Liver (tissue), 3 donors: Measurements from ENCODE around the gene PARD3.
"Not testable (repeated sequence)": the region's sequence is repeated elsewhere in the genome, so short reads cannot be mapped to it uniquely, and the experiment has no call there.

Experiments used
- CTCF ChIP-seq: fragments of 150-350 bp; IDR thresholded peaks from 2 replicates; pipeline ENCODE4 v1.5.1; 2017; ENCODE audit warnings: improper control_type of control experiment, low read depth, low read length; ENCODE audit not compliant: missing input control
- EGR1 ChIP-seq, 2 donors: IDR thresholded peaks; 2 replicates each; pipeline ENCODE4 v1.6.1; 2016 to 2018; ENCODE audit warnings: antibody characterized with exemption in 2 of 2, low read depth in 2 of 2
- MAX ChIP-seq: IDR thresholded peaks from 2 replicates; pipeline ENCODE4 v1.6.1; 2016; ENCODE audit warnings: antibody characterized with exemption
- REST ChIP-seq: IDR thresholded peaks from 2 replicates; pipeline ENCODE4 v1.6.1; 2016; ENCODE audit warnings: antibody characterized with exemption, mild to moderate bottlenecking
- TAF1 ChIP-seq: conservative IDR thresholded peaks from 2 replicates; pipeline ENCODE4 v1.6.1; 2016; ENCODE audit warnings: antibody characterized with exemption, mild to moderate bottlenecking
- donor health status: healthy.
- donor health status: healthy.

GRCh38 chr10:34757181-34757580 is 57.9 kb downstream of the PARD3 start:
- TF ChIP-seq EGR1 (IDR thresholded peaks at IDR 0.05; ENCODE audit: low read depth in 2 of 2); CTCF; MAX; REST; TAF1: not testable (repeated sequence)
